CD4-positive, alpha-beta T cell treated with Interferon alpha-2 for 1 hour (primary cell): ENCODE data around the gene OSBPL10.

ENCODE experiments used
- DNase-seq, 2 donors: peaks; one replicate each; pipeline ENCODE4 v3.0.0-alpha.2; 2020 to 2022

The OSBPL10 gene

GRCh38 chr3:31728403-31728802 is 252.7 kb downstream of the OSBPL10 start:
- no peak for DNase-seq

- no peak for DNase-seq
These were observed 255.1 kb downstream of the OSBPL10 start for GRCh38 chr3:31725976-31726375.

- DNase-seq: no peak
These were observed 255.5 kb downstream of the OSBPL10 start for GRCh38 chr3:31725568-31725967.

- DNase-seq: no peak
These were observed 256.4 kb downstream of the OSBPL10 start for GRCh38 chr3:31724651-31725050.

- no peak for DNase-seq
These were observed 256.9 kb downstream of the OSBPL10 start for GRCh38 chr3:31724116-31724515.

- DNase-seq: no peak
These were observed 257.4 kb downstream of the OSBPL10 start for GRCh38 chr3:31723701-31724100.

- DNase-seq: no peak
These were observed 259.4 kb downstream of the OSBPL10 start for GRCh38 chr3:31721676-31722075.

GRCh38 chr3:31714495-31715280 is 266.4 kb downstream of the OSBPL10 start:
- DNase-seq: no peak

- no peak for DNase-seq
These were observed 267.2 kb downstream of the OSBPL10 start for GRCh38 chr3:31713816-31714215.

GRCh38 chr3:31710123-31710803 is 270.8 kb downstream of the OSBPL10 start:
- DNase-seq: no peak

GRCh38 chr3:31709526-31709925 is 271.5 kb downstream of the OSBPL10 start:
- no peak for DNase-seq

GRCh38 chr3:31709005-31709404 is 272.1 kb downstream of the OSBPL10 start:
- DNase-seq: no peak

- no peak for DNase-seq
These were observed 273.8 kb downstream of the OSBPL10 start for GRCh38 chr3:31707286-31707685.

GRCh38 chr3:31705736-31706135 is 275.3 kb downstream of the OSBPL10 start:
- DNase-seq: no peak

GRCh38 chr3:31704591-31705179 is 276.4 kb downstream of the OSBPL10 start:
- no peak for DNase-seq

- DNase-seq: no peak
These were observed 276.9 kb downstream of the OSBPL10 start for GRCh38 chr3:31704156-31704555.

- no peak for DNase-seq
These were observed 279.8 kb downstream of the OSBPL10 start for GRCh38 chr3:31701286-31701685.

- peak in 1 of 2 donors; percentile 3 for DNase-seq
These were observed 281.6 kb downstream of the OSBPL10 start for GRCh38 chr3:31699309-31699953.

GRCh38 chr3:31696815-31697548 is 284.1 kb downstream of the OSBPL10 start:
- DNase-seq: no peak

- no peak for DNase-seq
These were observed 285.1 kb downstream of the OSBPL10 start for GRCh38 chr3:31696009-31696297.

GRCh38 chr3:31695280-31696008 is 285.6 kb downstream of the OSBPL10 start:
- DNase-seq: peak in 1 of 2 donors; percentile 23

- no peak for DNase-seq
These were observed 287.7 kb downstream of the OSBPL10 start for GRCh38 chr3:31693346-31693745.
